Measurements from ENCODE around the gene MAGI2. TPM values are rescaled to one million over a fixed set of nuclear protein-coding genes. Genes with fewer than 3 reads are reported as not detected.
"Not testable (repeated sequence)": the region's sequence is repeated elsewhere in the genome, so short reads cannot be mapped to it uniquely, and the experiment has no call there.

The MAGI2 gene
- polyA plus RNA-seq, 2 donors: 0.67 to 0.79 TPM

GRCh38 chr7:78322231-78322630, 1131.2 kb downstream of the MAGI2 start:
- H3K4me3 ChIP-seq (ENCODE audit: low read depth in 1 of 2, low read length in 2 of 2); H3K36me3 ChIP-seq (ENCODE audit: control insufficient read depth in 2 of 2, insufficient read depth in 2 of 2, low read length in 1 of 2); H3K27ac ChIP-seq (ENCODE audit: low read depth in 2 of 2, low read length in 1 of 2); H3K4me1 ChIP-seq (ENCODE audit: control insufficient read depth in 2 of 2, insufficient read depth in 2 of 2, low read length in 1 of 2); H3K27me3 ChIP-seq (ENCODE audit: control insufficient read depth in 1 of 2, insufficient read depth in 2 of 2, low read length in 2 of 2); H3K9me3 ChIP-seq (ENCODE audit: control insufficient read depth in 2 of 2, insufficient read depth in 1 of 2, low read depth in 1 of 2, low read length in 1 of 2): not testable (repeated sequence)
- 93 to 97% methylated on average over 5 of the region's 5 CpGs for WGBS, 2 donors

GRCh38 chr7:78317371-78317770, 1136.1 kb downstream of the MAGI2 start:
- Histone ChIP-seq H3K9me3 (ENCODE audit: control insufficient read depth in 2 of 2, insufficient read depth in 1 of 2, low read depth in 1 of 2, low read length in 1 of 2) (no peaks in the 10 kb centered on the region), H3K27me3 (ENCODE audit: control insufficient read depth in 1 of 2, insufficient read depth in 2 of 2, low read length in 2 of 2) (no peaks in the 10 kb centered on the region), H3K4me1 (ENCODE audit: control insufficient read depth in 2 of 2, insufficient read depth in 2 of 2, low read length in 1 of 2) (no peaks in the 10 kb centered on the region), H3K4me3 (ENCODE audit: low read depth in 1 of 2, low read length in 2 of 2) (no peak overlapping the region), H3K36me3 (ENCODE audit: control insufficient read depth in 2 of 2, insufficient read depth in 2 of 2, low read length in 1 of 2) (no peaks in the 10 kb centered on the region), H3K27ac (ENCODE audit: low read depth in 2 of 2, low read length in 1 of 2) (no peak overlapping the region)
- 92 to 93% methylated on average over 12 of the region's 12 CpGs for WGBS, 2 donors

GRCh38 chr7:78316110-78316509, 1137.4 kb downstream of the MAGI2 start:
- Histone ChIP-seq H3K4me1 (ENCODE audit: control insufficient read depth in 2 of 2, insufficient read depth in 2 of 2, low read length in 1 of 2) (no peaks in the 10 kb centered on the region), H3K9me3 (ENCODE audit: control insufficient read depth in 2 of 2, insufficient read depth in 1 of 2, low read depth in 1 of 2, low read length in 1 of 2) (no peaks in the 10 kb centered on the region), H3K4me3 (ENCODE audit: low read depth in 1 of 2, low read length in 2 of 2) (no peak overlapping the region), H3K36me3 (ENCODE audit: control insufficient read depth in 2 of 2, insufficient read depth in 2 of 2, low read length in 1 of 2) (no peaks in the 10 kb centered on the region), H3K27ac (ENCODE audit: low read depth in 2 of 2, low read length in 1 of 2) (no peak overlapping the region), H3K27me3 (ENCODE audit: control insufficient read depth in 1 of 2, insufficient read depth in 2 of 2, low read length in 2 of 2) (no peaks in the 10 kb centered on the region)

GRCh38 chr7:78315119-78315518, 1138.3 kb downstream of the MAGI2 start:
- no peak overlapping the region for H3K4me3 ChIP-seq (ENCODE audit: low read depth in 1 of 2, low read length in 2 of 2)
- no peaks in the 10 kb centered on the region for H3K36me3 ChIP-seq (ENCODE audit: control insufficient read depth in 2 of 2, insufficient read depth in 2 of 2, low read length in 1 of 2)
- H3K27me3 ChIP-seq (ENCODE audit: control insufficient read depth in 1 of 2, insufficient read depth in 2 of 2, low read length in 2 of 2): no peaks in the 10 kb centered on the region
- H3K9me3 ChIP-seq (ENCODE audit: control insufficient read depth in 2 of 2, insufficient read depth in 1 of 2, low read depth in 1 of 2, low read length in 1 of 2): no peaks in the 10 kb centered on the region
- no peak overlapping the region for H3K27ac ChIP-seq (ENCODE audit: low read depth in 2 of 2, low read length in 1 of 2)
- no peaks in the 10 kb centered on the region for H3K4me1 ChIP-seq (ENCODE audit: control insufficient read depth in 2 of 2, insufficient read depth in 2 of 2, low read length in 1 of 2)
- 48 to 58% methylated on average over 2 of the region's 2 CpGs for WGBS, 2 donors

- Histone ChIP-seq H3K27me3 (ENCODE audit: control insufficient read depth in 1 of 2, insufficient read depth in 2 of 2, low read length in 2 of 2) (no peaks in the 10 kb centered on the region), H3K4me3 (ENCODE audit: low read depth in 1 of 2, low read length in 2 of 2) (no peak overlapping the region), H3K4me1 (ENCODE audit: control insufficient read depth in 2 of 2, insufficient read depth in 2 of 2, low read length in 1 of 2) (no peaks in the 10 kb centered on the region), H3K27ac (ENCODE audit: low read depth in 2 of 2, low read length in 1 of 2) (no peak overlapping the region), H3K9me3 (ENCODE audit: control insufficient read depth in 2 of 2, insufficient read depth in 1 of 2, low read depth in 1 of 2, low read length in 1 of 2) (no peaks in the 10 kb centered on the region), H3K36me3 (ENCODE audit: control insufficient read depth in 2 of 2, insufficient read depth in 2 of 2, low read length in 1 of 2) (no peaks in the 10 kb centered on the region)
- 83 to 85% methylated on average over 2 of the region's 2 CpGs for WGBS, 2 donors
Observed at GRCh38 chr7:78311181-78311580, 1142.3 kb downstream of the MAGI2 start.

GRCh38 chr7:78307892-78308291, 1145.6 kb downstream of the MAGI2 start:
- Histone ChIP-seq H3K4me1 (ENCODE audit: control insufficient read depth in 2 of 2, insufficient read depth in 2 of 2, low read length in 1 of 2) (no peaks in the 10 kb centered on the region), H3K36me3 (ENCODE audit: control insufficient read depth in 2 of 2, insufficient read depth in 2 of 2, low read length in 1 of 2) (no peaks in the 10 kb centered on the region), H3K4me3 (ENCODE audit: low read depth in 1 of 2, low read length in 2 of 2) (no peak overlapping the region)

GRCh38 chr7:78306634-78307033, 1146.8 kb downstream of the MAGI2 start:
- Histone ChIP-seq H3K36me3 (ENCODE audit: control insufficient read depth in 2 of 2, insufficient read depth in 2 of 2, low read length in 1 of 2) (no peaks in the 10 kb centered on the region), H3K27ac (ENCODE audit: low read depth in 2 of 2, low read length in 1 of 2) (no peak overlapping the region)

More at GRCh38 chr7:78307892-78308291, 1145.6 kb downstream of the MAGI2 start:
- H3K27me3 ChIP-seq (ENCODE audit: control insufficient read depth in 1 of 2, insufficient read depth in 2 of 2, low read length in 2 of 2): no peaks in the 10 kb centered on the region
- no peaks in the 10 kb centered on the region for H3K9me3 ChIP-seq (ENCODE audit: control insufficient read depth in 2 of 2, insufficient read depth in 1 of 2, low read depth in 1 of 2, low read length in 1 of 2)
- no peak overlapping the region for H3K27ac ChIP-seq (ENCODE audit: low read depth in 2 of 2, low read length in 1 of 2)

GRCh38 chr7:78301407-78301806, 1152.1 kb downstream of the MAGI2 start:
- Histone ChIP-seq H3K9me3 (ENCODE audit: control insufficient read depth in 2 of 2, insufficient read depth in 1 of 2, low read depth in 1 of 2, low read length in 1 of 2) (no peaks in the 10 kb centered on the region), H3K36me3 (ENCODE audit: control insufficient read depth in 2 of 2, insufficient read depth in 2 of 2, low read length in 1 of 2) (no peaks in the 10 kb centered on the region), H3K27ac (ENCODE audit: low read depth in 2 of 2, low read length in 1 of 2) (no peak overlapping the region), H3K4me3 (ENCODE audit: low read depth in 1 of 2, low read length in 2 of 2) (no peak overlapping the region), H3K27me3 (ENCODE audit: control insufficient read depth in 1 of 2, insufficient read depth in 2 of 2, low read length in 2 of 2) (no peaks in the 10 kb centered on the region), H3K4me1 (ENCODE audit: control insufficient read depth in 2 of 2, insufficient read depth in 2 of 2, low read length in 1 of 2) (no peaks in the 10 kb centered on the region)
- WGBS, 2 donors: 69 to 74% methylated on average over 3 of the region's 3 CpGs

More at GRCh38 chr7:78306634-78307033, 1146.8 kb downstream of the MAGI2 start:
- H3K27me3 ChIP-seq (ENCODE audit: control insufficient read depth in 1 of 2, insufficient read depth in 2 of 2, low read length in 2 of 2): no peaks in the 10 kb centered on the region
- H3K4me1 ChIP-seq (ENCODE audit: control insufficient read depth in 2 of 2, insufficient read depth in 2 of 2, low read length in 1 of 2): no peaks in the 10 kb centered on the region
- H3K4me3 ChIP-seq (ENCODE audit: low read depth in 1 of 2, low read length in 2 of 2): no peak overlapping the region
- 66 to 76% methylated on average over 1 of the region's 1 CpG for WGBS, 2 donors
- H3K9me3 ChIP-seq (ENCODE audit: control insufficient read depth in 2 of 2, insufficient read depth in 1 of 2, low read depth in 1 of 2, low read length in 1 of 2): no peaks in the 10 kb centered on the region

- Histone ChIP-seq H3K36me3 (ENCODE audit: control insufficient read depth in 2 of 2, insufficient read depth in 2 of 2, low read length in 1 of 2) (no peaks in the 10 kb centered on the region), H3K4me1 (ENCODE audit: control insufficient read depth in 2 of 2, insufficient read depth in 2 of 2, low read length in 1 of 2) (no peaks in the 10 kb centered on the region), H3K9me3 (ENCODE audit: control insufficient read depth in 2 of 2, insufficient read depth in 1 of 2, low read depth in 1 of 2, low read length in 1 of 2) (no peaks in the 10 kb centered on the region), H3K4me3 (ENCODE audit: low read depth in 1 of 2, low read length in 2 of 2) (no peak overlapping the region), H3K27me3 (ENCODE audit: control insufficient read depth in 1 of 2, insufficient read depth in 2 of 2, low read length in 2 of 2) (no peaks in the 10 kb centered on the region), H3K27ac (ENCODE audit: low read depth in 2 of 2, low read length in 1 of 2) (no peak overlapping the region)
- 89 to 91% methylated on average over 5 of the region's 5 CpGs for WGBS, 2 donors
Observed at GRCh38 chr7:78299088-78299487, 1154.4 kb downstream of the MAGI2 start.

GRCh38 chr7:78296644-78297371, 1156.7 kb downstream of the MAGI2 start:
- Histone ChIP-seq H3K36me3 (ENCODE audit: control insufficient read depth in 2 of 2, insufficient read depth in 2 of 2, low read length in 1 of 2) (no peaks in the 10 kb centered on the region), H3K4me1 (ENCODE audit: control insufficient read depth in 2 of 2, insufficient read depth in 2 of 2, low read length in 1 of 2) (no peaks in the 10 kb centered on the region), H3K9me3 (ENCODE audit: control insufficient read depth in 2 of 2, insufficient read depth in 1 of 2, low read depth in 1 of 2, low read length in 1 of 2) (no peaks in the 10 kb centered on the region), H3K4me3 (ENCODE audit: low read depth in 1 of 2, low read length in 2 of 2) (no peak overlapping the region), H3K27me3 (ENCODE audit: control insufficient read depth in 1 of 2, insufficient read depth in 2 of 2, low read length in 2 of 2) (no peaks in the 10 kb centered on the region), H3K27ac (ENCODE audit: low read depth in 2 of 2, low read length in 1 of 2) (no peak overlapping the region)
- WGBS, 2 donors: 47 to 56% methylated on average over 5 of the region's 5 CpGs
